Mesodermal cell (in vitro differentiated cells): Measurements from ENCODE around the gene SLC25A6.

Experiments
- H3K27ac ChIP-seq: 2 replicates; pipeline ENCODE4 v1.7.0; 2013; ENCODE audit warnings: mild to moderate bottlenecking, low read depth, low read length, moderate library complexity; ENCODE audit not compliant: severe bottlenecking
- H3K36me3 ChIP-seq: 2 replicates; pipeline ENCODE4 v1.7.1; 2013; ENCODE audit warnings: mild to moderate bottlenecking, low read length, moderate library complexity; ENCODE audit not compliant: control insufficient read depth, insufficient read depth
- H3K4me1 ChIP-seq: one replicate; pipeline ENCODE4 v1.7.1; 2013; ENCODE audit warnings: mild to moderate bottlenecking, low read length; ENCODE audit not compliant: insufficient read depth, control insufficient read depth, poor library complexity, severe bottlenecking
- H3K4me3 ChIP-seq: 2 replicates; pipeline ENCODE4 v1.7.0; 2013; ENCODE audit warnings: low read length, control low read depth, mild to moderate bottlenecking; ENCODE audit not compliant: insufficient read depth, poor library complexity, severe bottlenecking; ENCODE audit errors: extremely low read depth
- H3K9me3 ChIP-seq: 2 replicates; pipeline ENCODE4 v1.7.1; 2013; ENCODE audit warnings: mild to moderate bottlenecking, low read length, moderate library complexity; ENCODE audit not compliant: control insufficient read depth
- WGBS, 2 experiments: methylation state at CpG; one replicate each; pipeline ENCODE4 v1.1.5; 2013; ENCODE audit warnings: missing lambda C conversion rate in 2 of 2; ENCODE audit not compliant: insufficient coverage in 2 of 2; 5-methylcytosine and 5-hydroxymethylcytosine counted together

The SLC25A6 gene

GRCh38 chrX:1423215-1423614 is 31.3 kb upstream of the SLC25A6 start:
- 43 to 74% methylated on average over 1 to 2 of the region's 2 CpGs for WGBS, 2 experiments
- Histone ChIP-seq H3K36me3 (peaks cover 81% of the 10 kb centered on the region), H3K27ac (no peak overlapping the region), H3K4me3 (no peak overlapping the region), H3K9me3 (peaks cover 20% of the 10 kb centered on the region), H3K4me1 (no peaks in the 10 kb centered on the region)

GRCh38 chrX:1422135-1422465 is 30.2 kb upstream of the SLC25A6 start:
- peaks cover 79% of the 10 kb centered on the region for H3K36me3 ChIP-seq
- no peak overlapping the region for H3K4me3 ChIP-seq
- H3K9me3 ChIP-seq, result peaks cover 20% of the 10 kb centered on the region
- H3K27ac ChIP-seq, result no peak overlapping the region
- WGBS, 2 experiments, result 96 to 100% methylated on average over 2 to 4 of the region's 4 CpGs
- H3K4me1 ChIP-seq, result no peaks in the 10 kb centered on the region

GRCh38 chrX:1421433-1422134 is 29.7 kb upstream of the SLC25A6 start:
- Histone ChIP-seq H3K4me1 (no peaks in the 10 kb centered on the region), H3K4me3 (no peak overlapping the region), H3K9me3 (peaks cover 20% of the 10 kb centered on the region), H3K27ac (no peak overlapping the region), H3K36me3 (peaks cover 81% of the 10 kb centered on the region)
- WGBS, 2 experiments, result 94 to 96% methylated on average over 15 of the region's 19 CpGs

- no peaks in the 10 kb centered on the region for H3K4me1 ChIP-seq
- WGBS, 2 experiments, result 79 to 86% methylated on average over 6 to 12 of the region's 14 CpGs
- peaks cover 80% of the 10 kb centered on the region for H3K36me3 ChIP-seq
- H3K9me3 ChIP-seq, result peaks cover 20% of the 10 kb centered on the region
- no peak overlapping the region for H3K4me3 ChIP-seq
- no peak overlapping the region for H3K27ac ChIP-seq
Observed at GRCh38 chrX:1420371-1420770, 28.5 kb upstream of the SLC25A6 start.

GRCh38 chrX:1419545-1420355 is 27.8 kb upstream of the SLC25A6 start:
- Histone ChIP-seq H3K36me3 (peaks cover 74% of the 10 kb centered on the region), H3K9me3 (peaks cover 20% of the 10 kb centered on the region), H3K4me1 (no peaks in the 10 kb centered on the region), H3K27ac (no peak overlapping the region), H3K4me3 (no peak overlapping the region)
- 88 to 90% methylated on average over 18 to 19 of the region's 19 CpGs for WGBS, 2 experiments

- 88 to 89% methylated on average over 24 to 25 of the region's 29 CpGs for WGBS, 2 experiments
- no peak overlapping the region for H3K4me3 ChIP-seq
- peaks cover 20% of the 10 kb centered on the region for H3K9me3 ChIP-seq
- H3K36me3 ChIP-seq, result peaks cover 75% of the 10 kb centered on the region
- no peaks in the 10 kb centered on the region for H3K4me1 ChIP-seq
- no peak overlapping the region for H3K27ac ChIP-seq
Observed at GRCh38 chrX:1418901-1419544, 27.1 kb upstream of the SLC25A6 start.

GRCh38 chrX:1417921-1418771 is 26.2 kb upstream of the SLC25A6 start:
- H3K27ac ChIP-seq, result no peak overlapping the region
- H3K4me3 ChIP-seq, result no peak overlapping the region
- 94 to 97% methylated on average over 14 to 17 of the region's 20 CpGs for WGBS, 2 experiments
- H3K9me3 ChIP-seq, result peaks cover 16% of the 10 kb centered on the region
- H3K36me3 ChIP-seq, result peaks cover 75% of the 10 kb centered on the region
- H3K4me1 ChIP-seq, result no peaks in the 10 kb centered on the region

GRCh38 chrX:1416965-1417760 is 25.2 kb upstream of the SLC25A6 start:
- Histone ChIP-seq H3K27ac (no peak overlapping the region), H3K36me3 (peaks cover 75% of the 10 kb centered on the region), H3K4me3 (no peak overlapping the region), H3K9me3 (peaks cover 10% of the 10 kb centered on the region), H3K4me1 (no peaks in the 10 kb centered on the region)
- 67 to 69% methylated on average over 12 to 14 of the region's 14 CpGs for WGBS, 2 experiments

- Histone ChIP-seq H3K4me1 (no peaks in the 10 kb centered on the region), H3K9me3 (peaks cover 2% of the 10 kb centered on the region), H3K36me3 (peaks cover 72% of the 10 kb centered on the region), H3K27ac (no peak overlapping the region), H3K4me3 (no peak overlapping the region)
- WGBS, 2 experiments, result 63 to 74% methylated on average over 13 to 14 of the region's 15 CpGs
Observed at GRCh38 chrX:1416327-1416784, 24.4 kb upstream of the SLC25A6 start.
